SK-N-SH (cell line): ENCODE measurements around the gene CREB5. TPM values are rescaled to one million over a fixed set of nuclear protein-coding genes. Genes with fewer than 3 reads are reported as not detected.
A peak's percentile ranks its signal among the peaks of the same experiment; 100 is the strongest.

Experiments
- CTCF ChIA-PET: fragments of 300-600, 350-600 bp; formaldehyde crosslinking; extraction: SDS; loops from one replicate; lab custom pipeline; 2021; lab: Yijun Ruan, JAX
- POLR2A ChIA-PET: fragments of 350-600 bp; sonication (Branson Sonifier 250); formaldehyde crosslinking; extraction: SDS; loops from one replicate; lab custom pipeline; 2020; ENCODE audit warnings: antibody characterized with exemption, inconsistent platforms; lab: Yijun Ruan, JAX
- DNase-seq: peaks from one replicate; pipeline ENCODE4 v3.0.0; 2012
- H2AFZ ChIP-seq: fragments of 200-600 bp; sonication (generic); 2 replicates; pipeline ENCODE4 v1.8.1; 2016; ENCODE audit warnings: antibody characterized with exemption, mild to moderate bottlenecking, low read depth
- H3F3A ChIP-seq: fragments of 200-600 bp; sonication (generic); replicated peaks from 2 replicates; pipeline ENCODE3; 2016; ENCODE audit warnings: antibody characterized with exemption, mild to moderate bottlenecking; ENCODE audit not compliant: insufficient read depth
- H3K27ac ChIP-seq, 2 experiments: fragments of 200-500 bp in 1 of 2; fragments of 200-600 bp in 1 of 2; sonication (Bioruptor generic) in 1 of 2; sonication (generic), shearing (Covaris generic) in 1 of 2; 2 replicates each; pipeline versions ENCODE4 v1.5.1 to v1.6.1; 2014 to 2016; ENCODE audit warnings: low read depth in 2 of 2, inconsistent platforms in 1 of 2, low read length in 1 of 2, mild to moderate bottlenecking in 1 of 2, mixed read lengths in 1 of 2
- H3K27me3 ChIP-seq: fragments of 200-600 bp; sonication (generic), shearing (Covaris generic); 2 replicates; pipeline ENCODE4 v1.6.1; 2016; ENCODE audit warnings: mixed run types; ENCODE audit not compliant: insufficient read depth
- H3K36me3 ChIP-seq, 2 experiments: fragments of 200-500 bp in 1 of 2; fragments of 200-600 bp in 1 of 2; sonication (Bioruptor generic) in 1 of 2; sonication (generic) in 1 of 2; replicated peaks in 1 of 2; 2 replicates each; pipeline versions ENCODE3 to v1.5.1; 2014 to 2016; ENCODE audit warnings: low read length in 1 of 2, mild to moderate bottlenecking in 1 of 2; ENCODE audit not compliant: insufficient read depth in 2 of 2, control insufficient read depth in 1 of 2
- H3K4me1 ChIP-seq, 2 experiments: fragments of 200-500 bp in 1 of 2; fragments of 200-600 bp in 1 of 2; sonication (Bioruptor generic) in 1 of 2; sonication (generic), shearing (Covaris generic) in 1 of 2; 2 replicates each; pipeline versions ENCODE4 v1.5.1 to v1.6.1; 2014 to 2016; ENCODE audit warnings: low read depth in 1 of 2, low read length in 1 of 2, mixed run types in 1 of 2; ENCODE audit not compliant: insufficient read depth in 2 of 2, control insufficient read depth in 1 of 2
- H3K4me2 ChIP-seq: fragments of 200-600 bp; sonication (generic), shearing (Covaris generic); 2 replicates; pipeline ENCODE4 v1.6.1; 2017; ENCODE audit warnings: mixed run types
- H3K4me3 ChIP-seq, 2 experiments: fragments of 200-500 bp in 1 of 2; fragments of 200-600 bp in 1 of 2; sonication (Bioruptor generic) in 1 of 2; sonication (generic), shearing (Covaris generic) in 1 of 2; 2 replicates each; pipeline versions ENCODE4 v1.5.1 to v1.8.1; 2014 to 2016; ENCODE audit warnings: low read depth in 2 of 2, inconsistent platforms in 1 of 2, low read length in 1 of 2, mild to moderate bottlenecking in 1 of 2, mixed read lengths in 1 of 2, moderate library complexity in 1 of 2
- H3K79me2 ChIP-seq: fragments of 200-600 bp; sonication (generic); 2 replicates; pipeline ENCODE4 v1.8.1; 2017; ENCODE audit warnings: mild to moderate bottlenecking; ENCODE audit not compliant: insufficient read depth
- H3K9ac ChIP-seq: fragments of 200-600 bp; sonication (generic); 2 replicates; pipeline ENCODE4 v1.6.1; 2017; ENCODE audit warnings: mixed run types
- H3K9me2 ChIP-seq: fragments of 200-600 bp; sonication (generic); 2 replicates; pipeline ENCODE4 v1.6.1; 2017; ENCODE audit warnings: mixed run types
- H3K9me3 ChIP-seq: fragments of 200-600 bp; sonication (generic); 2 replicates; pipeline ENCODE4 v1.6.1; 2017; ENCODE audit warnings: mixed run types, mild to moderate bottlenecking, moderate library complexity
- H4K20me1 ChIP-seq: fragments of 200-600 bp; sonication (generic); 2 replicates; pipeline ENCODE4 v1.6.1; 2017; ENCODE audit warnings: mild to moderate bottlenecking, mixed run types; ENCODE audit not compliant: insufficient read depth
- CTCF ChIP-seq: fragments of 200-600 bp; sonication (generic); IDR thresholded peaks from 2 replicates; pipeline ENCODE4 v1.6.1; 2017; ENCODE audit warnings: antibody characterized with exemption, mild to moderate bottlenecking, moderate library complexity
- ELF1 ChIP-seq: IDR thresholded peaks from 2 replicates; pipeline ENCODE4 v1.4.0; 2012
- EZH2phosphoT487 ChIP-seq: fragments of 200-600 bp; sonication (generic); IDR thresholded peaks from 2 replicates; pipeline ENCODE4 v1.6.1; 2017; ENCODE audit warnings: low read depth, mixed run types, mild to moderate bottlenecking, antibody characterized with exemption, moderate library complexity, borderline replicate concordance
- FOSL2 ChIP-seq: IDR thresholded peaks from 2 replicates; pipeline ENCODE4 v1.4.0; 2012; ENCODE audit warnings: low read depth, mild to moderate bottlenecking, moderate library complexity, borderline replicate concordance
- GABPA ChIP-seq: IDR thresholded peaks from 2 replicates; pipeline ENCODE4 v1.4.0; 2012; ENCODE audit warnings: low read depth, mild to moderate bottlenecking
- GATA2 ChIP-seq: sonication (generic); formaldehyde crosslinking; IDR thresholded peaks from 2 replicates; pipeline ENCODE4 v1.5.0; 2020; ENCODE audit warnings: mild to moderate bottlenecking, missing genetic modification reagents
- IRF3 ChIP-seq: fragments of 150-350 bp; IDR thresholded peaks from 2 replicates; pipeline ENCODE4 v1.6.1; 2016; ENCODE audit warnings: mild to moderate bottlenecking, low read depth, low read length
- JUND ChIP-seq: IDR thresholded peaks from 2 replicates; pipeline ENCODE4 v1.4.0; 2012
- MAX ChIP-seq: IDR thresholded peaks from 2 replicates; pipeline ENCODE4 v1.4.0; 2012; ENCODE audit warnings: low read depth
- MEF2A ChIP-seq: IDR thresholded peaks from 2 replicates; pipeline ENCODE4 v1.4.0; 2012; ENCODE audit warnings: low read depth, borderline replicate concordance
- NFIC ChIP-seq: IDR thresholded peaks from 2 replicates; pipeline ENCODE4 v1.4.0; 2012; ENCODE audit warnings: borderline replicate concordance
- PBX3 ChIP-seq: IDR thresholded peaks from 2 replicates; pipeline ENCODE4; 2012
- POLR2AphosphoS5 ChIP-seq: IDR thresholded peaks from 2 replicates; pipeline ENCODE4 v1.6.1; 2012; ENCODE audit warnings: low read depth, low read length
- RAD21 ChIP-seq: IDR thresholded peaks from 2 replicates; pipeline ENCODE4 v1.6.1; 2012; ENCODE audit warnings: mild to moderate bottlenecking, low read length
- RCOR1 ChIP-seq: fragments of 150-350 bp; IDR thresholded peaks from 2 replicates; pipeline ENCODE4 v1.6.1; 2017; ENCODE audit warnings: antibody characterized with exemption, low read length
- REST ChIP-seq: IDR thresholded peaks from 2 replicates; pipeline ENCODE4 v1.6.1; 2012; ENCODE audit warnings: mild to moderate bottlenecking, low read depth, low read length, moderate library complexity
- RFX5 ChIP-seq: IDR thresholded peaks from 2 replicates; pipeline ENCODE4 v1.6.1; 2012; ENCODE audit warnings: mild to moderate bottlenecking, improper control_type of control experiment, low read length
- RXRA ChIP-seq: IDR thresholded peaks from 2 replicates; pipeline ENCODE4 v1.4.0; 2012; ENCODE audit warnings: low read depth, mild to moderate bottlenecking, borderline replicate concordance
- SIN3A ChIP-seq: IDR thresholded peaks from 2 replicates; pipeline ENCODE4 v1.6.1; 2012; ENCODE audit warnings: low read depth, mild to moderate bottlenecking, low read length, moderate library complexity, borderline replicate concordance
- SMC3 ChIP-seq: IDR thresholded peaks from 2 replicates; pipeline ENCODE4 v1.6.1; 2012; ENCODE audit warnings: low read depth, low read length, improper control_type of control experiment
- TCF12 ChIP-seq: IDR thresholded peaks from 2 replicates; pipeline ENCODE4 v1.4.0; 2012
- TEAD4 ChIP-seq: IDR thresholded peaks from 2 replicates; pipeline ENCODE4 v1.4.0; 2012; ENCODE audit warnings: mild to moderate bottlenecking, borderline replicate concordance; ENCODE audit not compliant: insufficient read depth
- USF1 ChIP-seq: IDR thresholded peaks from 2 replicates; pipeline ENCODE4 v1.4.0; 2012; ENCODE audit warnings: low read depth, borderline replicate concordance
- USF2 ChIP-seq: fragments of 150-350 bp; IDR thresholded peaks from 2 replicates; pipeline ENCODE4 v1.6.1; 2017; ENCODE audit warnings: antibody characterized with exemption, low read length, low read depth, borderline replicate concordance
- YY1 ChIP-seq: IDR thresholded peaks from 2 replicates; pipeline ENCODE4 v1.4.0; 2012; ENCODE audit warnings: low read depth, mild to moderate bottlenecking
- WGBS: methylation state at CpG from one replicate; pipeline ENCODE4 v1.1.6; 2017; ENCODE audit warnings: low lambda C conversion rate; 5-methylcytosine and 5-hydroxymethylcytosine counted together
- polyA plus RNA-seq, 3 experiments: library from polyadenylated mRNA; depleted of rRNA; stranded (reverse); fragments of >200 nt; gene quantifications; 2 replicates each; pipeline ENCODE4 v1.2.3, GENCODE V29; 2012

Gene CREB5
- polyA plus RNA-seq, 1 of the 3 experiments (the other 2 are of a cell fraction), result 19.3 TPM

- DNase-seq, result peak; percentile 63
- POLR2A ChIA-PET, result interaction anchor here (0.7 kb wide), 1 partner anchor 76 kb away, joined by 3 read pairs; no protein-coding TSS in a partner anchor
- Histone ChIP-seq H3K27me3 (peaks cover 8% of the 10 kb centered on the region; the same call in 1 of the 2 replicates), H3F3A (no peaks in the 10 kb centered on the region), H3K27ac (peak overlapping the region in 1 of 2 experiments; percentile 85; a peak in 2 of 4 replicates), H3K4me2 (no peak overlapping the region), H3K4me3 (no peak overlapping the region), H3K9me2 (no peaks in the 10 kb centered on the region), H4K20me1 (no peaks in the 10 kb centered on the region), H3K79me2 (no peaks in the 10 kb centered on the region), H3K36me3 (no peaks in the 10 kb centered on the region), H2AFZ (no peak overlapping the region), H3K9me3 (no peaks in the 10 kb centered on the region), H3K9ac (no peak overlapping the region), H3K4me1 (peaks cover 0 to 35% of the 10 kb centered on the region in 2 experiments; a peak in 2 of 4 replicates)
- CTCF ChIA-PET, result interaction anchor here (0.6 to 2.1 kb wide), 4 partner anchors 19 to 367 kb away, joined by 3 to 5 read pairs (median 4); no protein-coding TSS in a partner anchor
- WGBS, result 33% methylated on average over 3 of the region's 3 CpGs
- TF ChIP-seq MEF2A (no peak), SIN3A (no peak), NFIC (no peak), ELF1 (no peak), GABPA (no peak), POLR2AphosphoS5 (no peak), USF2 (no peak), FOSL2 (no peak), RFX5 (no peak; the same call in 1 of the 2 replicates), TEAD4 (no peak), RAD21 (peak; percentile 51), RXRA (no peak), TCF12 (no peak), GATA2 (peak; percentile 98), USF1 (no peak), YY1 (no peak), MAX (no peak), CTCF (no peak), JUND (no peak), SMC3 (peak; percentile 15; the same call in 1 of the 2 replicates), PBX3 (no peak), EZH2phosphoT487 (no peak), IRF3 (no peak), REST (no peak), RCOR1 (peak; percentile 98)
Observed at GRCh38 chr7:28542410-28542809, 130.1 kb downstream of the CREB5 start.
